Prostate gland (tissue), 2 donors: ENCODE results near the gene DRC1. TPM values are rescaled to one million over a fixed set of nuclear protein-coding genes. Genes with fewer than 3 reads are reported as not detected.

Source experiments
- DNase-seq: peaks from one replicate; pipeline ENCODE4 v3.0.0-alpha.2; 2019; ENCODE audit warnings: low spot score
- H3K27ac ChIP-seq, 2 donors: fragments of 200-600 bp; sonication (generic); 2 replicates each; pipeline ENCODE4 v1.5.1; 2017 to 2019
- H3K27me3 ChIP-seq: fragments of 200-600 bp; sonication (generic); replicated peaks from 2 replicates; pipeline ENCODE4 v1.5.1; 2019; ENCODE audit not compliant: insufficient read depth
- H3K36me3 ChIP-seq, 2 donors: fragments of 200-600 bp; sonication (generic); 1 replicate in 1 of 2; 2 replicates in 1 of 2; pipeline versions ENCODE4 v1.5.1 to v1.8.1; 2017 to 2019
- H3K4me1 ChIP-seq: fragments of 200-600 bp; sonication (generic); replicated peaks from 2 replicates; pipeline ENCODE4 v1.5.1; 2019
- H3K4me3 ChIP-seq, 2 donors: fragments of 200-600 bp; sonication (generic); 2 replicates each; pipeline ENCODE4 v1.5.1; 2017 to 2019
- H3K9me3 ChIP-seq: fragments of 200-600 bp; sonication (generic); 2 replicates; pipeline ENCODE4 v1.5.1; 2017
- POLR2A ChIP-seq: fragments of 450-650 bp; IDR thresholded peaks from one replicate; pipeline ENCODE4 v1.6.1; 2016; ENCODE audit warnings: antibody characterized with exemption, mild to moderate bottlenecking
- POLR2AphosphoS5 ChIP-seq: sonication (generic); formaldehyde crosslinking; IDR thresholded peaks from one replicate; pipeline ENCODE4 v1.6.1; 2017; ENCODE audit warnings: antibody characterized with exemption
- WGBS: methylation state at CpG from one replicate; pipeline ENCODE4 v1.1.5; 2018; 5-methylcytosine and 5-hydroxymethylcytosine counted together
- intact Hi-C: fragments of 100-400 bp; cut with DNase I; formaldehyde crosslinking; loops from one replicate; pipeline ENCODE4 v1.14.2; 2022
- total RNA-seq, 2 donors: library from RNA; depleted of rRNA; stranded (reverse); fragments of >200 nt; gene quantifications; one replicate each; pipeline ENCODE4 v1.1.0, GENCODE V29; 2016
- TF ChIP-seq, protein P1 (sequence below), 4 experiments: fragments of 200-600 bp in 2 of 4; fragments of 450-650 bp in 2 of 4; sonication (generic) in 2 of 4; IDR thresholded peaks; 1 replicate in 3 of 4; 2 replicates in 1 of 4; pipeline ENCODE4 v1.5.1; 2016 to 2019; ENCODE audit warnings: antibody characterized with exemption in 4 of 4, mild to moderate bottlenecking in 2 of 4, moderate library complexity in 2 of 4

DRC1 gene
- total RNA-seq, 2 donors from 2014 or later = 3.8 TPM; not detected in 1

DNA sequence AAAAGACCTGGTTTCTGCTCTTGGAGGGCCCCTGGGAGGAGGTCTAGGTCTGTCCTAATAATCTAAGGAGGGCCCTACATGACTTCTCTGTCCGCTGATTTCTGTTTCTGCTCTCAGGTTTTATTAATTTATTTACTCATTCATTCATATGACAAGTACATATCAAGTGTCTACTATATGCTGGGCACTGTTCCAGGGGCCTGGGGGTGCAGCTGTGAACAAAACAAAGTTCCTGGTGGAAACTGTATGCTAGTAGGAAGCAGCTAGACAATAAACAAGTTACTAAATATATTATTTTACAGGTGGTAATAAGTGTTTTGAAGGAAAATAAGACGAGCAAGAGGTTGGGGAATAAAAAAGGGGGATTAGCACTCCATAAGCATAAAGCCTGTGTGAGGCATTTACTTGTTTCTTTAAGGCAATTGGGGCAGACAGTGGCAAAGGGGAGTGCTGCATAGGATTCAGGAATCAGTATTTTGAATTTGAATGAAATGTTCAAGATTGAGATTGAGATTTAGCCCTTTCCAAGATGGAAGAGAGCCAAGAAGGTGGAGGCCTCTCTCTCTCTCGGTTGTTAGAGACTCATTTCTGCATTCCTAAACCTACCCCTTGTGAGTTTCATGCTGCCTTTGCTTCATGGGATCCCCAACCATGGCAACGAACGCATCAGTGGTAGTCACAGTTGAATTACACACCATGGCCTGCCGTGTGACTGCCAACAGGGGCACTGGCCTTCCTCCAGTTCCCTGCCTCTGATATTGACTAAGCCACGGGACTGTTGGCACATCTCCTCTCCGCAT, 28.3 kb downstream of the DRC1 start:
- Histone ChIP-seq H3K36me3 (no peaks in the 10 kb centered on the region), H3K4me1 (no peaks in the 10 kb centered on the region), H3K4me3 (no peak overlapping the region), H3K27me3 (no peaks in the 10 kb centered on the region), H3K9me3 (no peaks in the 10 kb centered on the region), H3K27ac (no peak overlapping the region)
- DNase-seq = no peak
- intact Hi-C loops = no loop called here
- WGBS = 67% methylated on average over 8 of the region's 8 CpGs
- TF ChIP-seq POLR2AphosphoS5 (no peak), POLR2A (no peak)
- TF ChIP-seq, protein P1, sequence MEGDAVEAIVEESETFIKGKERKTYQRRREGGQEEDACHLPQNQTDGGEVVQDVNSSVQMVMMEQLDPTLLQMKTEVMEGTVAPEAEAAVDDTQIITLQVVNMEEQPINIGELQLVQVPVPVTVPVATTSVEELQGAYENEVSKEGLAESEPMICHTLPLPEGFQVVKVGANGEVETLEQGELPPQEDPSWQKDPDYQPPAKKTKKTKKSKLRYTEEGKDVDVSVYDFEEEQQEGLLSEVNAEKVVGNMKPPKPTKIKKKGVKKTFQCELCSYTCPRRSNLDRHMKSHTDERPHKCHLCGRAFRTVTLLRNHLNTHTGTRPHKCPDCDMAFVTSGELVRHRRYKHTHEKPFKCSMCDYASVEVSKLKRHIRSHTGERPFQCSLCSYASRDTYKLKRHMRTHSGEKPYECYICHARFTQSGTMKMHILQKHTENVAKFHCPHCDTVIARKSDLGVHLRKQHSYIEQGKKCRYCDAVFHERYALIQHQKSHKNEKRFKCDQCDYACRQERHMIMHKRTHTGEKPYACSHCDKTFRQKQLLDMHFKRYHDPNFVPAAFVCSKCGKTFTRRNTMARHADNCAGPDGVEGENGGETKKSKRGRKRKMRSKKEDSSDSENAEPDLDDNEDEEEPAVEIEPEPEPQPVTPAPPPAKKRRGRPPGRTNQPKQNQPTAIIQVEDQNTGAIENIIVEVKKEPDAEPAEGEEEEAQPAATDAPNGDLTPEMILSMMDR (IDR thresholded peaks at IDR 0.05) = no peak

DNA sequence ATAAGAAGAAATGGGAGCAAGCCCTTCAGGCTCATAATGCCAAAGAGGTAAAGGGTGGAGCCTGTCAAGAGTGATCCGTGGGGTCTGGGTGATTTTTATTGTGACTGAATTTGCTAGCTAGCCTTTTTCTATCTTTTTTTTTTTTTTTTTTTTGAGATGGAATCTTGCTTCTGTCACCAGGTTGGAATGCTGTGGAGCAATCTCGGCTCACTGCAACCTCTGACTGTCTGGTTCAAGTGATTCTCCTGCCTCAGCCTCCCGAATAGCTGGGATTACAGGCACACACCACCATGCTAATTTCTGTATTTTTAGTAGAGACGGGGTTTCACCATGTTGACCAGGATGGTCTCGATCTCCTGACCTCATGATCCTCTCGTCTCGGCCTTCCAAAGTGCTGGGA, 29.1 kb downstream of the DRC1 start:
- no peaks in the 10 kb centered on the region for H3K4me1 ChIP-seq
- no peak for DNase-seq
- 86% methylated on average over 7 of the region's 7 CpGs for WGBS
- H3K4me3 ChIP-seq = no peak overlapping the region
- intact Hi-C loops = no loop called here
- TF ChIP-seq, protein P1 (IDR thresholded peaks at IDR 0.05) = no peak
- TF ChIP-seq POLR2A = no peak
- TF ChIP-seq POLR2AphosphoS5 = no peak
- H3K27me3 ChIP-seq = no peaks in the 10 kb centered on the region
- no peaks in the 10 kb centered on the region for H3K9me3 ChIP-seq
- H3K36me3 ChIP-seq = no peaks in the 10 kb centered on the region
- H3K27ac ChIP-seq = no peak overlapping the region

DNA sequence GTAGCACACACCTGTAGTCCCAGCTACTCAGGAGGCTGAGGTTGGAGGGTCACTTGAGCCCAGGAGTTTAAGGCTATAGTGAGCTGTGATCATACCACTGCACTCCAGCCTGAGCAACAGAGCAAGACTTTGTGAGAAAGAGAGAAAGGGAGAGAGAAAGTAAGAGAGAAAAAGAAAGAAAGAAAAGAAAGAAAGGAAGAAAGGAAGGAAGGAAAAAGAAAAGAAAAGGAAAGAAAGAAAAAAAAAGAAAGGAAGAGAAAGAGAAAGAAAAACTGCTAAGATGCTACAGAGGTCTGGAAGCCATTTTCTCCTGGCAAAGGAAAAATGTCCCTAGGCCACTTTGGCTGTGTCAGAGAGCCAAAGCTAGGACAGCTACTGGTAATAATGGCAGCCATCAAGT, 30.6 kb downstream of the DRC1 start:
- Histone ChIP-seq H3K27me3 (no peaks in the 10 kb centered on the region), H3K27ac (no peak overlapping the region), H3K4me3 (no peak overlapping the region), H3K4me1 (no peaks in the 10 kb centered on the region), H3K36me3 (no peaks in the 10 kb centered on the region), H3K9me3 (no peaks in the 10 kb centered on the region)
- DNase-seq = no peak
- TF ChIP-seq POLR2AphosphoS5 = no peak
- TF ChIP-seq POLR2A = no peak
- TF ChIP-seq, protein P1 (IDR thresholded peaks at IDR 0.05) = no peak
- intact Hi-C loops = no loop called here

DNA sequence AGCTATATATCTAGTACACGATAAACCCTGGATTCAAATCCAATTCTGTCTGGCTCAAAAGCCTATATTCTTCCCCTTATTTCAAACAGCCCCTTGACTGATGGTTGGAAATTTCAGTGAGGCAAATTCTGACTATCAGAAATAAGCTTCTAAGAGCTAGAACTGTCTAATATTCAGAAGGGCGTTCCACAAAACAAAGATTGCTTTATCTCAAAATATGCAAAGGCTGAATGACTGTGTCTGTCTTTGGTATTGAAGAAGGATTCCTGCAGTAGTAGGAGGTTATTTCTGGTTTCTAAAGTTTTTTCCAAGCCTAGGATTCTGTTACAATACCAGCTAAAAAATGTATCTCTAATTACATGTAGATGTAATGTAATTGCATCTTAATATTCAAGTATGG, 31.1 kb downstream of the DRC1 start:
- Histone ChIP-seq H3K4me3 (no peak overlapping the region), H3K27ac (no peak overlapping the region), H3K36me3 (no peaks in the 10 kb centered on the region), H3K9me3 (no peaks in the 10 kb centered on the region), H3K4me1 (no peaks in the 10 kb centered on the region), H3K27me3 (no peaks in the 10 kb centered on the region)
- TF ChIP-seq, protein P1 (IDR thresholded peaks at IDR 0.05) = no peak
- TF ChIP-seq POLR2A = no peak
- no peak for TF ChIP-seq POLR2AphosphoS5
- no peak for DNase-seq
- WGBS = 35% methylated on average over 2 of the region's 2 CpGs
- intact Hi-C loops = no loop called here

DNA sequence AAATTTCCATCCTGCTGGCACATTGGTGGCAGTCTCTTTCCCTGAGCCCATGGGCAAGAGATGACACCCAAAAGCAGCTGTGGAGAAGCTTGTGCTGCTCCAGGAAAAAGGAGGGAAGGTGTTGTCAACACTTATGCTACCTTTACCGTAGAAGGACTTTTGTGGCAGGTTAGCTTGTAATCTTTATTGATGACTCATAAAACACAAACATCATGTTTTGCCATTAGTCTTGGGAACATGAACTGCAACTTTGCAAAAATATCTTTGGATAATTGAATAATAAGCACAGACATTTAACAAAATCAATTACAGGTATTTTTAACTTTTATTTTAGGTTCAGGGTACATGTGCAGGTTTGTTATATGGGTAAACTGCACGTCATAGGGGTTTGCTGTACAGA, 33.4 kb downstream of the DRC1 start:
- no peak for DNase-seq
- Histone ChIP-seq H3K27me3 (no peaks in the 10 kb centered on the region), H3K4me1 (no peaks in the 10 kb centered on the region), H3K36me3 (no peaks in the 10 kb centered on the region), H3K4me3 (no peak overlapping the region), H3K9me3 (no peaks in the 10 kb centered on the region), H3K27ac (no peak overlapping the region)
- intact Hi-C loops = no loop called here
- TF ChIP-seq POLR2AphosphoS5 (no peak), POLR2A (no peak)
- TF ChIP-seq, protein P1 (IDR thresholded peaks at IDR 0.05) = no peak
- 70% methylated on average over 2 of the region's 2 CpGs for WGBS
